HG03521 (cell line): ENCODE measurements around the gene INPP5A.
"Not testable (repeated sequence)": the region's sequence is repeated elsewhere in the genome, so short reads cannot be mapped to it uniquely, and the experiment has no call there.

ENCODE experiments used
- ATAC-seq: cut with Tn5 transposase; IDR thresholded peaks from one replicate; pipeline ENCODE4 v1.9.1; 2021; ENCODE audit warnings: mild to moderate bottlenecking, moderate library complexity; ENCODE audit not compliant: unreplicated experiment

INPP5A gene

DNA sequence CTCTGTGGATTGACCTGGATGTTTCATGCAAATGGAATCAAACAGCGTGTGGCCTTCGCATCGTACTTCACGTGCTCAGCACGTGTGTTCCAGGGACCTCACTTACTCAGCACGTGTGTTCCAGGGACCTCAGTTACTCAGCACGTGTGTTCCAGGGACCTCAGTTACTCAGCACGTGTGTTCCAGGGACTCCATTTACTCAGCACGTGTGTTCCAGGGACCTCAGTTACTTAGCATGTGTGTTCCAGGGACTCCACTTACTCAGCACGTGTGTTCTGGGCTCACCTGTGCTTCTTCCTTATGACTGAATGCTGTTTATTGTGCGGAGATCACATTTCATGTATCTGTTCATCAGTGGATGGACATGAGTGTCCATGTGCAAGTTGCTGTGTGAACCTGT lies 22.0 kb downstream of the INPP5A start:
- ATAC-seq = no peak

DNA sequence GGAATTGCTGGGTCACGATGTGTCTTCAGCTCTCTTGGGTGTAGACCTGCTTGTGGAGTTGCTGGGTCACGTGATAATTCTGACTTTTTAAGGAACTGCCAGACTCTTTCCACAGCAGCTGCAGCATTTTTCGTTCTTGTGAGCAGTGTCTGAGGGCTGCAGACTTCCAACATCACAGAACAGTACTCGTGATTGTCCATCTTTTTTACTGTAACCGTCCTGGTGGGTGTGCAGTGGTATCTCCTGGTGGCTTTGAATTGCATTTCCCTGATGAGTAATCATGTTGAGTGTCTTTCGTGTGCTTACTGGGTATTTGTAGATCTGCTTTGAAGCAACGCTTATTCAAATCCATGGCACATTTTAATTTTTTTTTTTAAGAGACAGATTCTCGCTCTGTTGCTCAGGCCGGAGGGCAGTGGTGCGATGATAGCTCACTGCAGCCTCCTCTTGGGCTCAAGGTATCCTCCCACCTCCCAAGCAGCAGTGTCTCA lies 22.7 kb downstream of the INPP5A start:
- no peak for ATAC-seq

DNA sequence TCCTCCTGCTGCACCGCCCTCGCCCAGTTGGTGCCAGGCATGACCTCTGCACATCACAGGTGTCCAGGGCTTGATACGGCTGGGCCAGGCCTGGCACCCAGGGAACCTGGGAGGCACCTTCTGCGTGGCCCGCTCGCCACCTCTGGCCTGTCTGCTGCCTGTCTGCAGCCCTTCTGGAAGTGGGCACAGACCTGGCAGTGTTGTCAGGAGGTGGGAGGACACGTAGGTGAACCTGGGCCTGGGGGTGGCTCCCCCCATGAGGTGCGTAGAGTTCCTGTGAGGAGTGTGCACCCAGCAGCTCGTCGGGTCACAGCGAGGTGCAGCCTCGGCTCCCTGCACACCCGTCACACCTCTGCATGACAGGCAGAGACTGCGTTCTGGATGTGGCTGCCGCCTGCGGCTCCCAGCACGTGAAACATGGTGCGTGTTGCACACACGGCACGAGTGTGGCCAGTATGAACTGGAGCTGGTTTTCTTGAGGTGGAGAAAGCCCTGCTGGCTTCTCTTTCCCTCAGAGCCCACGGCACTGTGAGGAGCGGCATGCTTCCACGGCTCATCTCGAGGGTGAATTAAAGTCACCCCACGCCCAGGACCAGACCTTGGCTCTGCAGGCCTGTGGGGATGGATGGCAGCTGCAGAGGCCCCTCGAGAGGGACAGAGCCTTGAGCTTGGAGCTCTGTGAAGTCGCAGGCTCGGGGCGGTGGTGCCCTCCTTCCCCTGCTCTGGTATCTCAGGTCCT lies 24.8 kb downstream of the INPP5A start:
- no peak for ATAC-seq

DNA sequence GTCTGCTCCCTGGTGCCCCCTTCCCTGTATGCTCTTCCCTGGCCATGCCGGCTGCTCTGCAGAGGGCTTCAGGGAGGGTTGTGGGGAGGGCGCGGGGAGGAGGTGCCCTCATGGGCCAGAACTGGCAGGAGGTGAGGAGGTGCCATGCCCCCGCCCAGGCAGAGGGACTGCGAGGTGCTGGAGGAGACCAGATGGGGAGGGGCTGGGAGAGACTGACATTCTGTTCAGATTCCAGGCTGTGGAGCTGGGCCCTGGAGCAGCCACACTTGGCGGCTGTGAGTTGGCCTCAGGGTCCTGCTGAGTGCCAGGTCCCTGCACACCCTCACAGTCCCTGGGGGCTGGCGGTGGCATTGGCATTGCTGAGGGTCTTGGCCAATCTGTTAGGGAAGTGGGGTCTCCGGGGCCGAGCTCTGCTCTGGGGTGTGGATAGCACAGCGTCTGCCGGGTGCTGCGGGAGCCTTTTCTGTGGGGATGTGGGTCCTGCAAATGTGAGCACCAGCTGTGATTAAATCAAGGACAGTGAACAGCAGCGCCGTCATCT lies 25.4 kb downstream of the INPP5A start:
- ATAC-seq = no peak

DNA sequence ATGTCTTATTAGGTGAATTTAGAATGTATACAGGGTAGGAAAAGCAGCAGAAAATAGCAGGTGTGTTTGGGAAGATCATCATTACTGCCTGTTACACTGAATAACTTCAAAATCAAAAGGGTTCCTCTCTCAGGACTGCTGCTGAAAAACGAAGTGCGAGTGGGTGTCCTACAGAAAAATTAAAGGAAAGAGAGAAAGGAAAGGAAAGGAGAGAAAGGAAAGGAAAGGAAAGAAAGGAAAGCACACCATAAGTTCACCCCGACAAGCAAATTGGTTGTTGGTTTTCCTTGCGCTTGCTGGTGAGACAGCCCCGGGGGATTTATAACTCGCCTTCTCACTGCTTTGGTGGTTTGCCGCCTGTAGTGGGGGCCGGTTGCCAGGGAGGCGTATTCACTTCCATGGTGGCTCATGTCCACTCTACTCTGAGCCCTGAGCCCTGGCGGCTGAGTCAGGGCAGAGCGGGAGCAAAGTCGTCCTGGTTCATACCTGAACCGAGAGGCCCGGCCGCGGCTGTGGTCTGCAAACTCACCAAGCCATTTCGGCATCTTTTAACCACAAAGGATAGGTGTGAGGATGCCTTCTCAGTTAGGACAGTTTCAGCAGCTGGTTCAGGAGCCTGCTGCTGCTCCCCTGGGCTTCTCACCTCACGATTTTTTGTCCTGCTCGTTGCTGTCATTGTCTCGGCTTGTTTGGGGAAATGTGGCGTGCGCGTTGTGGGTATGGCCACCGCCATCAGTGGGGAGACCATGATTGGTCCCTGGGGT lies 26.1 kb downstream of the INPP5A start:
- peak; percentile 83 for ATAC-seq

DNA sequence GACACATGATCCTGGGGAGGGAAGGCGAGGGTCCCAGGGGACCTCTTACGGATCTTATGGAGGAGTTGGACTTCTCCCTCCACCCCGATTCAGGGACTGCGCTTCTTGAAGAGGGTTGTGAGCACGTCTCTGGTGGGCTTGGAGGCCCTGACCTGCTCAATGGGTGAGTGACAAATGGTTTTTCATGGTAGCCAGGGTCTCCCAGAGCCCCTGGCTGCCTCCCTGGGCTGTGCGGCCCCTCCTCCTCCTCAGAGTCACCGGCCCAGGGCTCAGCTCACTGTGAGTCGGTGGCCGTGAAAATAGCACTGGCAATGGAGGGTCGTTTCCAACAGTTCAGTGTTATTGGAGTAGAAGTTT lies 26.6 kb downstream of the INPP5A start:
- ATAC-seq = no peak

DNA sequence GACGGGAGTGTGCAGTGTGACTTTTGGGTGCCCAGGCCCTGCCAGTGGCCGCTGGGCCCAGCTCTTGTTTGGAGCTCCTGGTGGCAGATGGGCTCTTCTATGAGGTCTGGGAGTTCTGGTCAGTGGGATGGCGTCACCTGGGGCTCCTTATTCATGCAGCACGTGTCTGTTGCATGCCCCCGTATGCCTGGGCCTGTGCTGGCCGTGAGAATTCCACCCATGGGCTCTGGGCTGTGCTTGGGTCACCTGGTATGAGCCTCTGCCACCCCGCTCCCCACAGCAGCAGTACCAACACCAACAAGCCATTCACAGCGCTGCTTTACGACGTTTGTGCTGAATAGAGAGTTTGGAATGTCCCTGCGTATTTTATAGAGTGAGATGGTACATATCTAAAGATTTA lies 27.1 kb downstream of the INPP5A start:
- ATAC-seq = no peak

DNA sequence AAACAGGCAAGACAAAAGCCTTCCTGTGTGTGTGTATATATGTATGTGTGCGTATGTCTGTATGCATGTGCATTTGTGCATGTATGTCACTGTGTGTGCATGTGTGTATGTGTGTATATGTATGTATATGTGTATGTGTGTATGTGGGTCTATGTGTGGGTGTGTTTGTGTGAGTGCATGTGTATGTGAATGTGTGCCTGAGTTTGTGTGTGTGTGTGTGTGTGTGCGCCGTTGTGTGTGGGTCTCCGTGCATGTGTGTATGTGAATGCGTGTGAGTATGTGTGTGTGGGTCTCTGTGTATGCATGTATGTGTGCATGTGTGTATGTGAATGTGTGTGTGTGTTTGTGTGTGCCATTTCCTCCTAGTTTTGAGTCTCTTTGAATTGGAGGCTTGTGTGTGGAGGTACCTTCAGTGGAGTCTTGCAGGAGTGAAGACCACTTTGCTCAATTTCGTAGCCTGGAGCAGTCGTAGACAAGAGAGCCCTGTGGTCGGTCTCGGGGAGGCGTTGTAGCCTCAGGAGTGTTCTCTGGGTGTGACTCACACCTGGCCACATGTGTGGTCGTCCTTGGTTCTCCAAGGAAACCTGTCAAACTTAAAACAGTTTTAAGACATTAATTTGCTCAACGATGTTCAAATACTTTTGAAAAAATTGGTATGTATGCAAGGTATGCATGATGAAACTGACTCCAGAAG lies 28.1 kb downstream of the INPP5A start:
- ATAC-seq = no peak

DNA sequence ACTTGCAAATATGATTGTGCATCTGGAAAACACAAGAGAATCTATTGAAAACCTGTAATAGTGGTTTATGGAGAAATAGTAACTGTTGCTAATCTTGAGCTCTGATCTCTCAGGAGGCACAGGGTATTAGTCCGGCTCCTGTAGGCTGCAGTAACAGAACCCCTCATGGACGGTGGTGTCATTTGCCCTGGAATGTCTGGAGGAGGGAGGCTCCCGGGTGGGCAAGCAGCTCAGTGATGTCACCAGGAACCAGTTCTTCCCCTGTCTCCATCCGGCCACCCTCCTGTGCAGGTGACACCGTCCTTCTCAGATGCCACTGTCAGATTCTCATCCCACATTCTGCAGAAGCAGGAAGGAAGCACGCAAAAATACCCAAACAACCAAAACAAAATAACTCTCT lies 29.3 kb downstream of the INPP5A start:
- ATAC-seq = no peak

DNA sequence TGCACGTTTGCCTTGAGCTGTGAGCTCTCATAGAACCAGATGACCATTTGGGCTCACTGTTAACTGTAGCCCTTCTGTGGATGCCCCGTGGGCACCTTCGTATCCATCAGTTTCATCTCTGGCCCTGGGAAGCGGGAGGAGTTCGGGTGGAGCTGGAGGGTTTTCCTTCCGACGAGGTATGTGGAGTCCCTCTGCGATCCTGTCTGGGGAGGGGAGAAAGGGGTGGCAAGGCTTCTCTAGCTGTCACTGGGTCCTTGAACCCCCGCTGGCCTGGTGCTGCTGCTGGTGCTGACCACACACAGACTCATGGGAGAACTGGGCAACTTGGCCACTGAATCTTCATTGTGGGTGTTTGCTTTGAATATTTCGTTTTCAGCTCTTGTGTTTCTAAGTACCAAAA lies 32.7 kb downstream of the INPP5A start:
- ATAC-seq = no peak

DNA sequence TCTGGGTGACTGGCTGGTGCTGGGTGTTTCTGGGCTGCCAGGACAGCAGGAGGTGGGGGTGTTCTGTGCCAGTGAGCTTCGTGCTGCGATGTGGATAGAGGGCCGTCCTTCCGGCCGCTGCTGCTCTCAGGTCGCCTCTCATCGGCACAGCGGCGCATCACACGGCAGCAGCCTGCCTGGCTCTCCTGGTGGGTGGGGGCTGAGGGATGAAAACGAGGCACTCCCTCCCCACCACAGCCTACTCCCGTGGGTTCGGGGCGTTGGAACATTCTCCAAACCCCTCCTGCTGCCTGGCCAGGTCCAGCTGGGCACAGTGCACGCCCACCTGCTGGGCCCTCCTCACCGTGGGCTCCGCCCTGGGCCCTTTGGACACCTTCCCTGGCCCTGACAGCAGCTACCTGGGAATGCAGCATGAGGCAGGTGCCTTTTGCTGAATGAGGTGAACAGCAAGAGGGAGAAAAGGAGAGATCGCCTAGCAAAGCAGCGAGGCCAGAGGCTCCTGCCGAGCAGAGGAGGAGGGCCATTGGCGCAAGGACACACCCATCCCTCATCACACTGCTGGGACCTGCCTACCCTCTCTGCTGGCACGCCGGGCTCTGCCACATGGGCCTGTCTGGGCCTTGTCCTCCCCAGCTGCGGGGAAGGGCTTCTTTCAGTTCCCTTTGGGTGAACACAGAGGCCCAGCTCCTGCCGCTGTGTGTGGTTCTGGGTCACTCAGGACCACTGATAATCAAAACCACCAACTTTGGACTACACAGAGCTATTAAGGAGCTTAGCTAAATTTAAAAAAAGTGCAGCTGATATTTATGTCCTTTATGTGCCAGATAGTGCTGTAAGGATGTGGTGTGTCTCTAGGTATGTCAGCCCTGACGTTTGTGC lies 33.4 kb downstream of the INPP5A start:
- peak; percentile 36 for ATAC-seq

DNA sequence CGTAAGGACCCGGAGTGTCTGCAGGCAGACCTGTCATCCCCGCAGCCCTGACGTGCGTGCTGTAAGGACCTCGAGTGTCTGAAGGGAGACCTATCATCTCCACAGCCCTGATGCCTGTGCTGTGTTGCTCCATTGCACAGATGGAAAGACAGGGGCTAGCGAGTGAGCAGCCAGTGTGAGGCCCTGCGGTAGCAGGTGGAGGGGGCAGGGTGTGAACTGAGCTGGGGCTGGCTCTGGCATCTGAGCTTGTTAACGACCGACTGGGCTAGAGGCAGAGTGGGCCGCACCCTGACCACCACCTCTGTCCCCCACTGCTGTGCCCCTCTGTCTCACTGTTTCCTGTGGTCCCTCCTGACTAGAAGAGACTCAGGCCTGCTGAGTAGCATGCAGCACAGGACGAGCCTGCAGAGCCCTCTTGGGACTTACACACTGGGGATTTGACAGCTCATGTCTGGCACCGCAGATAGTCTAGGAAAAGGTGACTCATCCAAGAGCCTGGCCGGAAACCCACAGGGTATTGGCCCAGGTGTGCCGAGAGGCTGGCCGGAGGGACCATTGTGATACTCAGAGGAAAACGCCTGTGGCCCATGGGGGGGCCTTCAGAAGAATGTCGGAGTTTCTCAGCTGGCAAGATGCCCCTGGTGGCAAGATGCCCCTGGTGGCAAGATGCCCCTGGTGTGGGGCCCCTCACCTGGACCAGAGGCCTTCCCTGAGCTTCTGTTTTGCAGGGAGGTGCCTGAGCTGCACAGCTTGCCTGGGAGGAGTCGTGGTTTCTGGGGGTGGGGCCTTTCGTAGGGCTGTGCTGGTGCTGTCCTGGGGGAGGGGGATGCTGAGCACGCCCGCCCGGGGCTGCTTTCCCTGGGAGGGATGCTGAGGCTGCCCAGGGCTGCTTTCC lies 34.3 kb downstream of the INPP5A start:
- ATAC-seq = peak; percentile 59

DNA sequence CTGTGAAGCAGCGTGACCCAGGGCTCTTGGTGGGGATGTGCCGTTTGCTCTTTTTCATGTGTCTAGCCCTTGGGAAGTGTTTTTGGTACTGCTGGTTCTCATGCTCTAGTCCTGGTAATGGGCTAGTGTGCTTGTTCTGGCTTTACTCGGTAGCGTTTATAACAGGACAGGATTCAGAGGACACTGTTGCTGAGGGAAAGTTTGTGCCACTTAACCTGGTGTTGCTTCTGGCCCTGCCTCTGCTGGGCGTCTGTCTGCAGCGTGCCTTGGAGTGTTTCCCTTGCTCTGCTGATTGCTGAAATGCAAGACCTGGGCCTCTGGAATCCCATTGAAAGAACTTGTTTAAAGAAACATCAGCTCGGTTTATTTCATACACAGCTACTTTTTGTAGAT lies 35.0 kb downstream of the INPP5A start:
- no peak for ATAC-seq

DNA sequence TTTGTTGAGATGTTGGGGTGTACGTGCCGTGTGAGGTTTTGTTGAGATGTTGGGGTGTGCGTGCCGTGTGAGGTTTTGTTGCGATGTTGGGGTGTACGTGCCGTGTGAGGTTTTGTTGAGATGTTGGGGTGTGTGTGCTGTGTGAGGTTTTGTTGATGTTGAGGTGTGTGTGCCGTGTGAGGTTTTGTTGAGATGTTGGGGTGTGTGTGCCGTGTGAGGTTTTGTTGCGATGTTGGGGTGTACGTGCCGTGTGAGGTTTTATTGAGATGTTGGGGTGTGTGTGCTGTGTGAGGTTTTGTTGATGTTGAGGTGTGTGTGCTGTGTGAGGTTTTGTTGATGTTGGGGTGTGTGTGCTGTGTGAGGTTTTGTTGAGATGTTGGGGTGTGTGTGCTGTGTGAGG lies 35.4 kb downstream of the INPP5A start:
- ATAC-seq = not testable (repeated sequence)

DNA sequence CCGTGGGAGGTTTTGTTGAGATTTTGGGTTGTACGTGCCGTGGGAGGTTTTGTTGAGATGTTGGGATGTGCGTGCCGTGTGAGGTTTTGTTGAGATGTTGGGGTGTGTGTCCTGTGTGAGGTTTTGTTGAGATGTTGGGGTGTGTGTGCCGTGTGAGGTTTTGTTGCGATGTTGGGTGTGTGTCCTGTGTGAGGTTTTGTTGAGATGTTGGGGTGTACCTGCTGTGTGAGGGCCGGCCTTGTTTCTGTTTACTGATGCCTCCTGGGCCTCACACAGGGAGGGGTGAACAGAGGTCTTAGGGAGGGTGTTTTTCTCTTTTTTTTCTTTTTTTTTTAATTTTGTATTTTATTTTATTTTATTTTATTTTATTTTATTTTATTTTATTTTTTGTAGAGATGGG lies 36.7 kb downstream of the INPP5A start:
- ATAC-seq = no peak

DNA sequence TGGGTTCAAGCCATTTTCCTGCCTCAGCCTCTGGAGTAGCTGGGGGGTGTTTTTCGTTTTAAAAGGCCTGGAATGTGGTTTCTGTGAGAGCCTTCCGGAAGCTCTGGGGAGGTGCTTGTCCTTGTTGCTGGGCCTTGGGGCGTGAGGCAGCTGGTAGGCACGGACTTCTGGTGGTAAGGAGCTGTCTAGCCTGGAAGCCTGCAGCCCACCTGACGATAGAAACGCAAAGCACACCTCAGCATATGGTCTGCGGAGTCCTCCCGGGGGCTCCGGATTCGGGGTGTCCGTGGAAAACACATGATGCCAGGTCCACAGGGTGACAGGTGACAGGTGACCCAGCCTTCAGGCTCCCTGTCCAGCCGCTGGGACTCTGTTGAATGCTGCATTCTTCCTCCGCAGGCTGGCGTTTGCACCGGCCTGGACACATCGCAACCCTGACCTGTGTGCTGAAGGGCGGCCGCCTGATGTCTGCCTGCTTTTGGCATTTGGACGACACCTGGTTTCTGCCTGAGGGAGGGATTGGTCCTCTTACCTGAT lies 37.3 kb downstream of the INPP5A start:
- ATAC-seq = no peak

DNA sequence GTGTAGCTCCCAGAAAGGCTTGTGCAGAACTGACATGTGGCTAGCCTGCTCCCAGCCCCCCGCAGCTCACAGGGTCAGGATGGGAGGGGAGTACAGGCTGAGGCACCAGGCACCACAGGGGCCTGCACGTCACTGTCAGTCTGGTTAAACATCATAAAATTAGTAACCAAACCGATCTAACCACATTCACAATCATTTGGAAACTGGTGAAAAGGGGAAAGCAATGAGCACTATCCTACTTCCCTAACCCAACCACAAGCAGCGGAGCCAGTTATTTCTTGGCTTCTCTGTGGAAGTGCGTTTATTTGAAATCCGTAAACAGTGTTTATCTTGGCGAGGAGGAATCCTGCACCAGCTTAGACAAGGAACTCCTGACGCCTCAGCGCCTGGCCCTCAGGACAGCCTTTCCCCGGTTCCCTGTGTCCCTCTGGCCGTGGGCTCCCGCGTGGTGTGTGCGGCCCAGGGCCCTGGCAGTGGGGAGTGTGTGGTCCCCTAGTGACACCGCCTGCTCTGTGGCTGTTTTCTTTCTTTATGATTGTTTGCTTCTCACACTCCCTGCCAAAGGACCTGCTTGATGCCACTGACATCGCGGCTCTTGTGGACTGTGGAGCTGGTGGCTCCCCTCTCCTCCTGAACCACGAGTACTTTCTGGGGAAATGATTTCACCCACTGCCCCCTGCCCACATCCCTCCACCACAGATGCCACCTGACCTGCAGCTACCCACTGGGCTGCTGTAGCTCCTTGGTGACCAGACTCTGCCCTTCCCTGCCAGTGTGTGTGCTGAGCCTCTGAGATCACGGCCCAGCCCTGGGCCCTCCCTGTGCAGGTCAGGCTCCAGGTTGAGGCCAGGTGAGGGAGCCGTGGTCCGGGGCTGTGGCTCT lies 38.0 kb downstream of the INPP5A start:
- peak; percentile 34 for ATAC-seq

DNA sequence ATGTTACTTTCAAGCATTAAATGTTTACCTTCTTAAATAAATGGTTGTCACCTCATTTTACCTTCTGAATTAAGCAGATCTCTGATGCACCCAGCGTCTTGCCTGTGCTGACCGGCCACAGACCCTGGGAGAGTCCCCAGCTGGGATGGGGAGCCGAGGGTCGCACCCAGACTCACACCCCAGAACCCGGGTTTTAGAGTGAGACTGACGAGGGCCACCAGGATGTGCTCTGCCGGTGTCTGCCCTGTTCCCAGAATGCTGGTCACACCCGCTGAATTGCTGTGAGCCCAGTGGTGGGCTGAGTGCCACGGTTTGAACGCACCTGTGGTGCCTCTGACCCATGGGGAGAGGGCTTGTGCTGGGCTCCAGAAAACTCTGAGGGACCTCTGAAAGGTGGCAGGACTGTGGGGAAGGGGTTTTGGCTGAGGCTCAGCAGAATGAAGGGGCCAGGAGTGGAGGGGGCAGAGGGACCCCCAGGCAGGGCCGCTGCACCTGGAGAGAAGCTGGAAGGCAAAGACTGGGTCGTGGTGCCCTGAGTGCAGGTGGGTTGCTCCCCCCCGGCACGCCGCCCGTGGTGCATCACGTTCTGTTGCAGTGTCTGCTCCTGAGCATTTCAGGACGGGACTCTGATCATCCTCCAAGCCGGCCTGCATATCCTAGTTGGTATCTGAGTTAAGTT lies 39.2 kb downstream of the INPP5A start:
- ATAC-seq = no peak
